Measurements from ENCODE around the gene G3BP1. TPM values are rescaled to one million over a fixed set of nuclear protein-coding genes. Genes with fewer than 3 reads are reported as not detected.

G3BP1 gene
- total and polyA plus RNA-seq, 2 of the 13 experiments (the other 11 are each of a cell fraction or from before 2014, with no cell fraction given) = 36.7 to 320 TPM

- TF ChIP-seq MXI1 (IDR thresholded peaks at IDR 0.05; ENCODE audit: borderline replicate concordance, low read depth, low read length) = 0 out of 3 replicates have a peak, but pooled peaks have one; percentile 14
- TF ChIP-seq ZGPAT (CRISPR knock-in tag; IDR thresholded peaks at IDR 0.05) = 0 out of 2 replicates have a peak, but pooled peaks have one; percentile 20
- 0 out of 2 replicates have a peak, but pooled peaks have one; percentile 12 for TF ChIP-seq CEBPG (CRISPR knock-in tag; IDR thresholded peaks at IDR 0.05)
- TF ChIP-seq YEATS4 (CRISPR knock-in tag; IDR thresholded peaks at IDR 0.05; ENCODE audit: borderline replicate concordance) = no peak
- TF ChIP-seq, protein P1, sequence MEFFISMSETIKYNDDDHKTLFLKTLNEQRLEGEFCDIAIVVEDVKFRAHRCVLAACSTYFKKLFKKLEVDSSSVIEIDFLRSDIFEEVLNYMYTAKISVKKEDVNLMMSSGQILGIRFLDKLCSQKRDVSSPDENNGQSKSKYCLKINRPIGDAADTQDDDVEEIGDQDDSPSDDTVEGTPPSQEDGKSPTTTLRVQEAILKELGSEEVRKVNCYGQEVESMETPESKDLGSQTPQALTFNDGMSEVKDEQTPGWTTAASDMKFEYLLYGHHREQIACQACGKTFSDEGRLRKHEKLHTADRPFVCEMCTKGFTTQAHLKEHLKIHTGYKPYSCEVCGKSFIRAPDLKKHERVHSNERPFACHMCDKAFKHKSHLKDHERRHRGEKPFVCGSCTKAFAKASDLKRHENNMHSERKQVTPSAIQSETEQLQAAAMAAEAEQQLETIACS (CRISPR knock-in tag; IDR thresholded peaks at IDR 0.05) = no peak
- peak; percentile 60 for TF ChIP-seq ZEB1 (IDR thresholded peaks at IDR 0.05; ENCODE audit: insufficient replicate concordance, low read depth)
- no peak for TF ChIP-seq ZNF598 (CRISPR knock-in tag; IDR thresholded peaks at IDR 0.05; ENCODE audit: borderline replicate concordance)
- TF ChIP-seq GLI4 (CRISPR knock-in tag; IDR thresholded peaks at IDR 0.05; ENCODE audit: borderline replicate concordance) = no peak
- TF ChIP-seq CBFB (CRISPR knock-in tag; IDR thresholded peaks at IDR 0.05) = no peak
- TF ChIP-seq ATF1 (CRISPR knock-in tag; IDR thresholded peaks at IDR 0.05) = no peak
- no peak for TF ChIP-seq AKAP8 (CRISPR knock-in tag; IDR thresholded peaks at IDR 0.05)
- no peak for TF ChIP-seq ZIK1 (CRISPR knock-in tag; IDR thresholded peaks at IDR 0.05; ENCODE audit: borderline replicate concordance, low read depth)
- TF ChIP-seq ZNF749 (CRISPR knock-in tag; IDR thresholded peaks at IDR 0.05; ENCODE audit: borderline replicate concordance) = no peak; the same call in 1 of the 2 replicates
- TF ChIP-seq, protein P2, sequence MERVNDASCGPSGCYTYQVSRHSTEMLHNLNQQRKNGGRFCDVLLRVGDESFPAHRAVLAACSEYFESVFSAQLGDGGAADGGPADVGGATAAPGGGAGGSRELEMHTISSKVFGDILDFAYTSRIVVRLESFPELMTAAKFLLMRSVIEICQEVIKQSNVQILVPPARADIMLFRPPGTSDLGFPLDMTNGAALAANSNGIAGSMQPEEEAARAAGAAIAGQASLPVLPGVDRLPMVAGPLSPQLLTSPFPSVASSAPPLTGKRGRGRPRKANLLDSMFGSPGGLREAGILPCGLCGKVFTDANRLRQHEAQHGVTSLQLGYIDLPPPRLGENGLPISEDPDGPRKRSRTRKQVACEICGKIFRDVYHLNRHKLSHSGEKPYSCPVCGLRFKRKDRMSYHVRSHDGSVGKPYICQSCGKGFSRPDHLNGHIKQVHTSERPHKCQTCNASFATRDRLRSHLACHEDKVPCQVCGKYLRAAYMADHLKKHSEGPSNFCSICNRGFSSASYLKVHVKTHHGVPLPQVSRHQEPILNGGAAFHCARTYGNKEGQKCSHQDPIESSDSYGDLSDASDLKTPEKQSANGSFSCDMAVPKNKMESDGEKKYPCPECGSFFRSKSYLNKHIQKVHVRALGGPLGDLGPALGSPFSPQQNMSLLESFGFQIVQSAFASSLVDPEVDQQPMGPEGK (CRISPR knock-in tag; IDR thresholded peaks at IDR 0.05) = peak; percentile 25; the same call in 1 of the 2 replicates
- no peak for TF ChIP-seq SRSF9 (IDR thresholded peaks at IDR 0.05; ENCODE audit: borderline replicate concordance, insufficient read depth, low read depth, low read length, poor library complexity, severe bottlenecking)
- TF ChIP-seq ZSCAN25 (CRISPR knock-in tag; IDR thresholded peaks at IDR 0.05) = no peak
- no peak for TF ChIP-seq ZNF879 (CRISPR knock-in tag; IDR thresholded peaks at IDR 0.05)
- no peak for TF ChIP-seq KLF16 (CRISPR knock-in tag; IDR thresholded peaks at IDR 0.05)
- no peak for TF ChIP-seq NONO (IDR thresholded peaks at IDR 0.05)
- TF ChIP-seq NONO (CRISPR knock-in tag; conservative IDR thresholded peaks at IDR 0.05) = 0 out of 2 replicates have a peak, but pooled peaks have one; percentile 31
- 0 out of 2 replicates have a peak, but pooled peaks have one; percentile 28 for TF ChIP-seq ZNF605 (CRISPR knock-in tag; IDR thresholded peaks at IDR 0.05)
- TF ChIP-seq, protein P3, sequence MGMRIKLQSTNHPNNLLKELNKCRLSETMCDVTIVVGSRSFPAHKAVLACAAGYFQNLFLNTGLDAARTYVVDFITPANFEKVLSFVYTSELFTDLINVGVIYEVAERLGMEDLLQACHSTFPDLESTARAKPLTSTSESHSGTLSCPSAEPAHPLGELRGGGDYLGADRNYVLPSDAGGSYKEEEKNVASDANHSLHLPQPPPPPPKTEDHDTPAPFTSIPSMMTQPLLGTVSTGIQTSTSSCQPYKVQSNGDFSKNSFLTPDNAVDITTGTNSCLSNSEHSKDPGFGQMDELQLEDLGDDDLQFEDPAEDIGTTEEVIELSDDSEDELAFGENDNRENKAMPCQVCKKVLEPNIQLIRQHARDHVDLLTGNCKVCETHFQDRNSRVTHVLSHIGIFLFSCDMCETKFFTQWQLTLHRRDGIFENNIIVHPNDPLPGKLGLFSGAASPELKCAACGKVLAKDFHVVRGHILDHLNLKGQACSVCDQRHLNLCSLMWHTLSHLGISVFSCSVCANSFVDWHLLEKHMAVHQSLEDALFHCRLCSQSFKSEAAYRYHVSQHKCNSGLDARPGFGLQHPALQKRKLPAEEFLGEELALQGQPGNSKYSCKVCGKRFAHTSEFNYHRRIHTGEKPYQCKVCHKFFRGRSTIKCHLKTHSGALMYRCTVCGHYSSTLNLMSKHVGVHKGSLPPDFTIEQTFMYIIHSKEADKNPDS (CRISPR knock-in tag; IDR thresholded peaks at IDR 0.05) = no peak
- TF ChIP-seq HMG20A (CRISPR knock-in tag; IDR thresholded peaks at IDR 0.05; ENCODE audit: borderline replicate concordance) = no peak
- TF ChIP-seq ZFP1 (CRISPR knock-in tag; IDR thresholded peaks at IDR 0.05) = no peak
- TF ChIP-seq, protein P4, sequence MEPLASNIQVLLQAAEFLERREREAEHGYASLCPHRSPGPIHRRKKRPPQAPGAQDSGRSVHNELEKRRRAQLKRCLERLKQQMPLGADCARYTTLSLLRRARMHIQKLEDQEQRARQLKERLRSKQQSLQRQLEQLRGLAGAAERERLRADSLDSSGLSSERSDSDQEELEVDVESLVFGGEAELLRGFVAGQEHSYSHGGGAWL (CRISPR knock-in tag; IDR thresholded peaks at IDR 0.05) = no peak
These were observed 16.4 kb upstream of the G3BP1 start (continued) for GRCh38 chr5:151755383-151755782.

Data from HepG2 (cell line).